Neutrophil (primary cell): ENCODE measurements around the gene ZBTB47.

Experiments
- H3K27ac ChIP-seq: fragments of 200-600 bp; sonication (generic); 2 replicates; pipeline ENCODE4 v1.5.1; 2016; ENCODE audit warnings: mild to moderate bottlenecking, moderate library complexity
- H3K27me3 ChIP-seq: fragments of 200-600 bp; sonication (generic); 2 replicates; pipeline ENCODE4 v1.6.0; 2016; ENCODE audit warnings: mild to moderate bottlenecking
- H3K36me3 ChIP-seq: fragments of 200-600 bp; sonication (generic); 2 replicates; pipeline ENCODE4 v1.5.1; 2017
- H3K4me1 ChIP-seq, 2 experiments: fragments of 200-600 bp in 1 of 2; sonication (generic) in 1 of 2; 1 replicate in 1 of 2; 2 replicates in 1 of 2; pipeline versions ENCODE4 v1.5.1 to v1.6.1; 2013 to 2016; ENCODE audit warnings: low read depth in 1 of 2, low read length in 1 of 2, mild to moderate bottlenecking in 1 of 2, moderate library complexity in 1 of 2; ENCODE audit not compliant: control insufficient read depth in 1 of 2, insufficient read depth in 1 of 2
- H3K4me3 ChIP-seq, 2 experiments: fragments of 200-600 bp in 1 of 2; sonication (generic) in 1 of 2; 1 replicate in 1 of 2; 2 replicates in 1 of 2; pipeline ENCODE4 v1.5.1; 2013 to 2016; ENCODE audit warnings: low read depth in 1 of 2, low read length in 1 of 2, mild to moderate bottlenecking in 1 of 2, moderate library complexity in 1 of 2
- H3K9me3 ChIP-seq: fragments of 200-600 bp; sonication (generic); 2 replicates; pipeline ENCODE4 v1.5.1; 2016
- CTCF ChIP-seq: fragments of 200-600 bp; sonication (generic); IDR thresholded peaks from 2 replicates; pipeline ENCODE4 v1.5.1; 2016; ENCODE audit warnings: antibody characterized with exemption

Gene ZBTB47

GRCh38 chr3:42705962-42706585 lies 52.6 kb downstream of the ZBTB47 start:
- Histone ChIP-seq H3K4me1 (no peaks in the 10 kb centered on the region), H3K27ac (no peak overlapping the region), H3K36me3 (no peaks in the 10 kb centered on the region), H3K9me3 (no peaks in the 10 kb centered on the region), H3K27me3 (peaks cover 3% of the 10 kb centered on the region), H3K4me3 (no peak overlapping the region)
- TF ChIP-seq CTCF: no peak

- H3K27ac ChIP-seq: no peak overlapping the region
- no peak overlapping the region for H3K4me3 ChIP-seq
- peaks cover 3% of the 10 kb centered on the region for H3K27me3 ChIP-seq
- no peaks in the 10 kb centered on the region for H3K9me3 ChIP-seq
- H3K4me1 ChIP-seq: no peaks in the 10 kb centered on the region
- no peaks in the 10 kb centered on the region for H3K36me3 ChIP-seq
- no peak for TF ChIP-seq CTCF
Measured at GRCh38 chr3:42706721-42707619, 53.5 kb downstream of the ZBTB47 start.

- H3K27me3 ChIP-seq: no peaks in the 10 kb centered on the region
- no peak for TF ChIP-seq CTCF
- H3K27ac ChIP-seq: no peak overlapping the region
- H3K4me3 ChIP-seq: no peak overlapping the region
- H3K36me3 ChIP-seq: no peaks in the 10 kb centered on the region
- H3K9me3 ChIP-seq: no peaks in the 10 kb centered on the region
- H3K4me1 ChIP-seq: no peaks in the 10 kb centered on the region
Measured at GRCh38 chr3:42707620-42708355, 54.3 kb downstream of the ZBTB47 start.

GRCh38 chr3:42708611-42709151 lies 55.2 kb downstream of the ZBTB47 start:
- Histone ChIP-seq H3K4me1 (no peaks in the 10 kb centered on the region), H3K27ac (no peak overlapping the region), H3K36me3 (no peaks in the 10 kb centered on the region), H3K27me3 (no peaks in the 10 kb centered on the region), H3K9me3 (no peaks in the 10 kb centered on the region), H3K4me3 (no peak overlapping the region)
- no peak for TF ChIP-seq CTCF

GRCh38 chr3:42709621-42710020 lies 56.1 kb downstream of the ZBTB47 start:
- Histone ChIP-seq H3K4me3 (no peak overlapping the region), H3K4me1 (no peaks in the 10 kb centered on the region), H3K27me3 (no peaks in the 10 kb centered on the region), H3K9me3 (no peaks in the 10 kb centered on the region), H3K36me3 (no peaks in the 10 kb centered on the region), H3K27ac (no peak overlapping the region)
- TF ChIP-seq CTCF: no peak
